GM18868 (cell line): ENCODE results near the gene RCHY1.
"Not testable (repeated sequence)": the region's sequence is repeated elsewhere in the genome, so short reads cannot be mapped to it uniquely, and the experiment has no call there.

Experiments used
- ATAC-seq: cut with Tn5 transposase; IDR thresholded peaks from one replicate; pipeline ENCODE4 v1.9.1; 2021; ENCODE audit warnings: mild to moderate bottlenecking, moderate library complexity; ENCODE audit not compliant: unreplicated experiment

The RCHY1 gene

GRCh38 chr4:75514131-75514948, at the start of gene RCHY1, which contains the start of gene THAP6:
RCHY1 (minus strand) TSS chr4:75514403; CDS start chr4:75514286, 117 bp downstream.
THAP6 (plus strand) TSS chr4:75514473; CDS start chr4:75515453, 980 bp downstream.
- peak; percentile 94 for ATAC-seq

- ATAC-seq = no peak
Measured at GRCh38 chr4:75561789-75562188, 47.6 kb upstream of the RCHY1 start.

GRCh38 chr4:75557696-75558095, 43.5 kb upstream of the RCHY1 start:
- no peak for ATAC-seq

- ATAC-seq = peak; percentile 97
Measured at GRCh38 chr4:75555294-75556164, 41.3 kb upstream of the RCHY1 start, which contains the start of gene ODAPH. ODAPH (plus strand) TSS chr4:75556066; CDS start chr4:75556083, 17 bp downstream.

- no peak for ATAC-seq
Measured at GRCh38 chr4:75552452-75552851, 38.2 kb upstream of the RCHY1 start.

- ATAC-seq = no peak
Measured at GRCh38 chr4:75549019-75549418, 34.8 kb upstream of the RCHY1 start.

GRCh38 chr4:75547647-75548387, 33.6 kb upstream of the RCHY1 start:
- no peak for ATAC-seq

GRCh38 chr4:75545526-75545925, 31.3 kb upstream of the RCHY1 start:
- no peak for ATAC-seq

- ATAC-seq = no peak
Measured at GRCh38 chr4:75544870-75545269, 30.7 kb upstream of the RCHY1 start.

- not testable (repeated sequence) for ATAC-seq
Measured at GRCh38 chr4:75544220-75544619, 30.0 kb upstream of the RCHY1 start.

GRCh38 chr4:75542824-75543223, 28.6 kb upstream of the RCHY1 start:
- ATAC-seq = no peak

GRCh38 chr4:75537308-75537707, 23.1 kb upstream of the RCHY1 start:
- not testable (repeated sequence) for ATAC-seq

- not testable (repeated sequence) for ATAC-seq
Measured at GRCh38 chr4:75533926-75534325, 19.7 kb upstream of the RCHY1 start.

- not testable (repeated sequence) for ATAC-seq
Measured at GRCh38 chr4:75533339-75533887, 19.2 kb upstream of the RCHY1 start.

- ATAC-seq = not testable (repeated sequence)
Measured at GRCh38 chr4:75531536-75532143, 17.4 kb upstream of the RCHY1 start.

- no peak for ATAC-seq
Measured at GRCh38 chr4:75530556-75531322, 16.5 kb upstream of the RCHY1 start.

GRCh38 chr4:75527482-75527881, 13.3 kb upstream of the RCHY1 start:
- ATAC-seq = no peak

GRCh38 chr4:75525910-75526309, 11.7 kb upstream of the RCHY1 start:
- no peak for ATAC-seq

GRCh38 chr4:75525086-75525485, 10.9 kb upstream of the RCHY1 start:
- ATAC-seq = no peak
